HEK293T (cell line): ENCODE results near the gene FILIP1L.

Experiments used
- FOXK2 ChIP-seq: fragments of 450-650 bp; IDR thresholded peaks from 2 replicates; pipeline ENCODE4 v1.6.1; 2016; ENCODE audit warnings: mild to moderate bottlenecking
- FOXM1 ChIP-seq: fragments of 450-650 bp; IDR thresholded peaks from 2 replicates; pipeline ENCODE4 v1.6.1; 2017; ENCODE audit warnings: mild to moderate bottlenecking, borderline replicate concordance
- LEF1 ChIP-seq: fragments of 450-650 bp; IDR thresholded peaks from 2 replicates; pipeline ENCODE4 v1.6.1; 2017; ENCODE audit warnings: mild to moderate bottlenecking, borderline replicate concordance
- NFRKB ChIP-seq: fragments of 450-650 bp; IDR thresholded peaks from 2 replicates; pipeline ENCODE4 v1.6.1; 2016; ENCODE audit warnings: mild to moderate bottlenecking, moderate library complexity

- TF ChIP-seq FOXM1 (no peak), LEF1 (no peak), FOXK2 (no peak), NFRKB (no peak)
These were observed 250.0 kb downstream of the FILIP1L start for GRCh38 chr3:99864289-99864688.
